ENCODE results near the gene PCYOX1L.

The PCYOX1L gene

DNA sequence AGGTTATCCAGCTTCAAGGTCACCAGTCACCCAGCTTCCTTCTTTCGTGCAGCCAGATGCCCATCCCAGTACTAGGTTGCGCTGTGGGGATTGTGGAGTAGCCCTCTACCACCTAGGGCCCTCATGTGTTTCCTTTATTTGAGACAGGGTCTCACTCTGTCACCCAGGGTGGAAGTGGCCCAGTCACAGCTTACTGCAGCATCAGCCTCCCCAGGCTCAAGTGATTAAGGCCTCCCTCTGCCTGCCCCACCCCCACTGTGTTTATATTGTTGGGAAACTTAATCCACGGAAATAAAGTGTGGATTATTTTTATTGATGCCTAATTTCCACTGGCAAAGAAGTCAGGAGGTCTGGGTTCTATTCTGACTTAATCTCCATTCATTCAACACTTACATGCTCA is 17.0 kb downstream of the PCYOX1L start:
- TF ChIP-seq RAD21 (IDR thresholded peaks at IDR 0.05; ENCODE audit: low read depth), result no peak
- TF ChIP-seq TAF1 (IDR thresholded peaks at IDR 0.05; ENCODE audit: low read depth), result no peak
- TF ChIP-seq CEBPB (IDR thresholded peaks at IDR 0.05), result no peak
- TF ChIP-seq MAX (IDR thresholded peaks at IDR 0.05), result no peak
- no peak for TF ChIP-seq EP300 (IDR thresholded peaks at IDR 0.05; ENCODE audit: borderline replicate concordance)
- no peak for TF ChIP-seq EGR1 (IDR thresholded peaks at IDR 0.05)
- no peak for TF ChIP-seq NFIC (IDR thresholded peaks at IDR 0.05)
- TF ChIP-seq REST (IDR thresholded peaks at IDR 0.05; ENCODE audit: low read depth), result no peak
- TF ChIP-seq USF1 (IDR thresholded peaks at IDR 0.05), result no peak
- TF ChIP-seq YY1 (IDR thresholded peaks at IDR 0.05; ENCODE audit: low read depth), result no peak

GRCh38 chr5:149375434-149375833 is 17.6 kb downstream of the PCYOX1L start:
- TF ChIP-seq RAD21 (IDR thresholded peaks at IDR 0.05; ENCODE audit: low read depth) (no peak), EP300 (IDR thresholded peaks at IDR 0.05; ENCODE audit: borderline replicate concordance) (no peak), TCF12 (IDR thresholded peaks at IDR 0.05; ENCODE audit: low read depth) (no peak), ZBTB7A (IDR thresholded peaks at IDR 0.05; ENCODE audit: low read depth) (no peak), CREB1 (IDR thresholded peaks at IDR 0.05; ENCODE audit: low read depth) (no peak), EGR1 (IDR thresholded peaks at IDR 0.05) (no peak), USF1 (IDR thresholded peaks at IDR 0.05) (no peak), MAX (IDR thresholded peaks at IDR 0.05) (no peak), CEBPB (IDR thresholded peaks at IDR 0.05) (no peak), TEAD4 (IDR thresholded peaks at IDR 0.05) (no peak), TAF1 (IDR thresholded peaks at IDR 0.05; ENCODE audit: low read depth) (no peak), FOXM1 (IDR thresholded peaks at IDR 0.05; ENCODE audit: borderline replicate concordance, low read depth) (no peak), YY1 (IDR thresholded peaks at IDR 0.05; ENCODE audit: low read depth) (no peak)

DNA sequence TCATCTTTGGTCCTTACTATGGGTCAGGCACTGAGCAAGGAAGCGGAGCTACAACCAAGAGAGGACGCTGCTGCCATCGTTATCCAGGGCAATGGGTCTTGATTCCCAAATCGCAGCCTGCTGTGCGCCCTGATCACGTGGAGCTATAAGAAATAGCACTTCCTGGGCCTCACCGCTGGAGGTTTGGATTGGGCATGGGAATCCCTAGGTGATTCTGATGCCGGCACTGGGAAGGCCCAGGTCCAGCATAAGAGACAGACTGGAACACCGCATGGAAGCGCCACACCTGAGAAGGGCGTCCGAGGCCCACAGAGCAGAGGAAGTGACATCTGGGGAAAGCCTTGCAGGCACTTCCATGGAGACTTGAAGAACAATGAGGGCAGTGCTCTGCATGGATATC is 18.3 kb downstream of the PCYOX1L start:
- TF ChIP-seq TCF12 (IDR thresholded peaks at IDR 0.05; ENCODE audit: low read depth) (no peak), USF1 (IDR thresholded peaks at IDR 0.05) (no peak), FOXM1 (IDR thresholded peaks at IDR 0.05; ENCODE audit: borderline replicate concordance, low read depth) (no peak), ZBTB7A (IDR thresholded peaks at IDR 0.05; ENCODE audit: low read depth) (no peak), EP300 (IDR thresholded peaks at IDR 0.05; ENCODE audit: borderline replicate concordance) (no peak), TEAD4 (IDR thresholded peaks at IDR 0.05) (no peak), TAF1 (IDR thresholded peaks at IDR 0.05; ENCODE audit: low read depth) (no peak), RAD21 (IDR thresholded peaks at IDR 0.05; ENCODE audit: low read depth) (no peak), CREB1 (IDR thresholded peaks at IDR 0.05; ENCODE audit: low read depth) (no peak), EGR1 (IDR thresholded peaks at IDR 0.05) (no peak), YY1 (IDR thresholded peaks at IDR 0.05; ENCODE audit: low read depth) (no peak)

GRCh38 chr5:149376711-149377447 is 19.0 kb downstream of the PCYOX1L start:
- no peak for TF ChIP-seq TCF12 (IDR thresholded peaks at IDR 0.05; ENCODE audit: low read depth)
- no peak for TF ChIP-seq MAX (IDR thresholded peaks at IDR 0.05)
- no peak for TF ChIP-seq ZBTB7A (IDR thresholded peaks at IDR 0.05; ENCODE audit: low read depth)
- TF ChIP-seq REST (IDR thresholded peaks at IDR 0.05; ENCODE audit: low read depth), result no peak
- no peak for TF ChIP-seq TEAD4 (IDR thresholded peaks at IDR 0.05)
- no peak for TF ChIP-seq FOXM1 (IDR thresholded peaks at IDR 0.05; ENCODE audit: borderline replicate concordance, low read depth)

DNA sequence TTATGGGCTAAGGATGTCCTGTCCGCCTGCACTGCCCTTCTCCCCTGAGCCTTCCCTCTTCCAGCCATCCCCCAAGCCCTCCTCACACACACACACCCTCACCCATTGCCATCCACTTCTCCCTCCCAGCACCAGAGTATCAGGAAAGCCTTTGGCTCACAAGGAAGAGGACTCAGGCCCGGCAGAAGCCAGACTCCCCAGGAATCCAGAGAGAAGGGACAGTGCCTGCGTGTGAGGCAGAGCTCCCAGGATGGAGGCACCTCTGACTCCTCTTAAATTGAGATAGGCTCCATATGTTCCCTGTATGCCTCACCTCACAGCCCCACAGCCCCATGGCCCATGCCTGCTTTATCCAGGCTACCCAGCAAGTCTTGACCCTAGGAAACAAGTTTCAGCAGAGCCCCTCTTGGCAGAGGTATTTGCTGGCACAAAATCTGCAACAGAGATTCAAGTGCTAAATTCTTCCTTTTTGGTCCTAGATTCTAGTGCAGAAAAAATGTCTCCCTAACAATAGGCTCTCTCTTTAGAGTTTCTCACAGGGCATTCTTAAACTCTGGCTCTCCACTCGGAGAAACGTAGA is 20.5 kb downstream of the PCYOX1L start:
- TF ChIP-seq MAX (IDR thresholded peaks at IDR 0.05), result no peak
- no peak for TF ChIP-seq REST (IDR thresholded peaks at IDR 0.05; ENCODE audit: low read depth)
- TF ChIP-seq CREB1 (IDR thresholded peaks at IDR 0.05; ENCODE audit: low read depth), result no peak
- TF ChIP-seq ZBTB7A (IDR thresholded peaks at IDR 0.05; ENCODE audit: low read depth), result no peak
- no peak for TF ChIP-seq EP300 (IDR thresholded peaks at IDR 0.05; ENCODE audit: borderline replicate concordance)
- no peak for TF ChIP-seq USF1 (IDR thresholded peaks at IDR 0.05)
- TF ChIP-seq TEAD4 (IDR thresholded peaks at IDR 0.05), result no peak
- TF ChIP-seq NFIC (IDR thresholded peaks at IDR 0.05), result no peak
- TF ChIP-seq CEBPB (IDR thresholded peaks at IDR 0.05), result no peak
- no peak for TF ChIP-seq EGR1 (IDR thresholded peaks at IDR 0.05)
- no peak for TF ChIP-seq TCF12 (IDR thresholded peaks at IDR 0.05; ENCODE audit: low read depth)
- no peak for TF ChIP-seq YY1 (IDR thresholded peaks at IDR 0.05; ENCODE audit: low read depth)
- no peak for TF ChIP-seq RAD21 (IDR thresholded peaks at IDR 0.05; ENCODE audit: low read depth)
- no peak for TF ChIP-seq FOXM1 (IDR thresholded peaks at IDR 0.05; ENCODE audit: borderline replicate concordance, low read depth)
- TF ChIP-seq TAF1 (IDR thresholded peaks at IDR 0.05; ENCODE audit: low read depth), result no peak
